Loucy (cell line): ENCODE data around the gene SMAD3.

Experiments
- EZH2phosphoT487 ChIP-seq: fragments of 200-600 bp; IDR thresholded peaks from 2 replicates; pipeline ENCODE4 v1.6.1; 2018; ENCODE audit warnings: antibody characterized with exemption, mild to moderate bottlenecking, moderate library complexity, borderline replicate concordance
- TF ChIP-seq, protein P1 (sequence below): fragments of 200-600 bp; sonication (generic); conservative IDR thresholded peaks from 2 replicates; pipeline ENCODE4 v1.5.1; 2014; ENCODE audit warnings: mild to moderate bottlenecking, antibody characterized with exemption, low read length

DNA sequence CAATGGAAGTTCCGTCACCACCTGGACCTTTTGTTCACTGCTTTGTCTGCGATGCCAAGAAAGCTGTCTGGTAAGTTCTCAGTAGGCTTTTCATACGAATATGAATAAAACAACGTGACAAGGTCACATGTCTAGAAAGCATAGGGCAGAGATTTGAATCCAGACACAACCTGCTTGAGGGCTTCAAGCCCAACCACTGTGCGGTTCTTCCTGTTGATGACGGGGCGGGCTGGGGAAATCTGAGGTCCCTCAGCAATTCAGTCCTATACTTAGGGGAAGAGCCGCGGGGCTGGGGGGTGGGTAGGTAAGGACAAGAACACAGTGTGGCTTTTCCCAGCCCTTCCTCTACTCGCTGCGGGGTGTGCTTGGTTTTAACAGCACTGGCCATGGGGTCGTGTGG is 32.4 kb upstream of the SMAD3 start:
- TF ChIP-seq, protein P1, sequence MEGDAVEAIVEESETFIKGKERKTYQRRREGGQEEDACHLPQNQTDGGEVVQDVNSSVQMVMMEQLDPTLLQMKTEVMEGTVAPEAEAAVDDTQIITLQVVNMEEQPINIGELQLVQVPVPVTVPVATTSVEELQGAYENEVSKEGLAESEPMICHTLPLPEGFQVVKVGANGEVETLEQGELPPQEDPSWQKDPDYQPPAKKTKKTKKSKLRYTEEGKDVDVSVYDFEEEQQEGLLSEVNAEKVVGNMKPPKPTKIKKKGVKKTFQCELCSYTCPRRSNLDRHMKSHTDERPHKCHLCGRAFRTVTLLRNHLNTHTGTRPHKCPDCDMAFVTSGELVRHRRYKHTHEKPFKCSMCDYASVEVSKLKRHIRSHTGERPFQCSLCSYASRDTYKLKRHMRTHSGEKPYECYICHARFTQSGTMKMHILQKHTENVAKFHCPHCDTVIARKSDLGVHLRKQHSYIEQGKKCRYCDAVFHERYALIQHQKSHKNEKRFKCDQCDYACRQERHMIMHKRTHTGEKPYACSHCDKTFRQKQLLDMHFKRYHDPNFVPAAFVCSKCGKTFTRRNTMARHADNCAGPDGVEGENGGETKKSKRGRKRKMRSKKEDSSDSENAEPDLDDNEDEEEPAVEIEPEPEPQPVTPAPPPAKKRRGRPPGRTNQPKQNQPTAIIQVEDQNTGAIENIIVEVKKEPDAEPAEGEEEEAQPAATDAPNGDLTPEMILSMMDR: no peak
- TF ChIP-seq EZH2phosphoT487: no peak
